MV-4-11 (cell line): Measurements from ENCODE around the gene EIF6.
"Not testable (repeated sequence)": the region's sequence is repeated elsewhere in the genome, so short reads cannot be mapped to it uniquely, and the experiment has no call there.

Source experiments
- DNase-seq: peaks from one replicate; lab custom pipeline; 2025; lab: John Stamatoyannopoulos, UW

EIF6 gene

DNA sequence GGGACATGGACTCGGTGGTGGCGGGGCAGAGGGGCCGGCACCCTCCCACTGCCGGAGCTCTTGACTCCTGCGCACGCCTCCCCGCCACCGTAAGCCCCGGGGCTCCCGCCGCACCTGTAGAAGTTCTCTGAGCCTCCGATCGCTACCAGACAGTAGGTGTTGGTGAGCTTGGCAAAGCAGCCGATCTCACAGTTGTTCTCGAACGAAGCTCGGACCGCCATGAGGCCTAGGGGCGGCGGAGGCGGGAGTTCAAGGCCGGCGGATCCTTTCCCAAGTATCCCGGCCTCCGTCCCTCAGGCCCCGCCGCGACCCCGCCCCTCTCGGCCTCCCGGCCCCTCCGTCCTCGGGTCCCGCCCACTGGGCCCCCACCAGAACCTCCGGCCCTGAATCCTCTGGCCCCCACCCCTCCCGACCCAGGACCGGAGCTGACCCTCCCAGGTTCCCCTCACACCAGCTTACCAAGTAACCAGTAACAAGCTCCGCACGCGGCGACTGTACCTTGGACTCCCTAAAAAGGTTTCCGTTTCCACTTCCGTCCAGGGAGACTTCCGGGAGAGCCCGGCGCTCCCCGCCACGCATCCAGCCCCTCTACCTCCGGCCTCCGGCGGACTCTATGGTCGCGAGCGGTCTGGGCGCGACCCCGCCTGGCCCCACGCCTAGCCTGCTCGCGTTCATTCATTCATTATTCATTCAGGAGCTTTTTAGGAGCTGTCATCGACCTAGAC lies at the start of gene EIF6:
EIF6 (minus strand) TSS at position 506 of the 725 bp plus-strand sequence; CDS start at position 221, 285 bp downstream.
- peak; percentile 82 for DNase-seq

GRCh38 chr20:35333606-35334005 lies 49.0 kb upstream of the EIF6 start:
- DNase-seq = no peak

DNA sequence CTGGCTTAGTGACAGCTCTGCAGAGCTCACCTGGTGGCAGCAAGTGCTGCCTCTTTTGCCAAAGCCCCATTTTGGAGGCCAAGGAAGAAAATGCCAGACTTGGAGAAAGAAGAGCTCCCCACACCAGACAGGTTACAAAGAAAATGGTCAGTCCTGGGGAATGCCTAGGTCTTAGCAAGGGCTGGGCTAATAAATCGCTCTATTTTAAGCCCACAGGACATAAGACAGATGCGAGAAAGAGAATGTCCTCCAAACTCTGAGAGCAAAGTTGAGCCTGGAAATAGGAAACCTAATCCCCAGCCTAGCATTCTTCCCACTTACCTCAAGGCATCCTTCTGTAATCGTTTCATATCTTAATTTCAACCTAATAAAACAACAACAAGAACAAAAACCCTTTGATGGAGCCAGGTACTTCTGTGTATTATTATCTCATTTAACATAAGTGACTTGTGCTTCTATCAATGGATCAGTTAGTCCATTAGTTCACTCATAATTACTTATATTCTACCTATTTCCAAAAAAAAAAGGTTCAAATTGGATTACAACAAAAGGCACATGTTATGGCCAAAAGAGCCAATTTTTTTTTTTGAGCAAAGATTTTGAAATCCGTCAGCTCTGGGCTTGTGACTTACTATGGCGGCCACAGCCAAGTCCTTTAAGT lies 48.1 kb upstream of the EIF6 start:
- DNase-seq = no peak

DNA sequence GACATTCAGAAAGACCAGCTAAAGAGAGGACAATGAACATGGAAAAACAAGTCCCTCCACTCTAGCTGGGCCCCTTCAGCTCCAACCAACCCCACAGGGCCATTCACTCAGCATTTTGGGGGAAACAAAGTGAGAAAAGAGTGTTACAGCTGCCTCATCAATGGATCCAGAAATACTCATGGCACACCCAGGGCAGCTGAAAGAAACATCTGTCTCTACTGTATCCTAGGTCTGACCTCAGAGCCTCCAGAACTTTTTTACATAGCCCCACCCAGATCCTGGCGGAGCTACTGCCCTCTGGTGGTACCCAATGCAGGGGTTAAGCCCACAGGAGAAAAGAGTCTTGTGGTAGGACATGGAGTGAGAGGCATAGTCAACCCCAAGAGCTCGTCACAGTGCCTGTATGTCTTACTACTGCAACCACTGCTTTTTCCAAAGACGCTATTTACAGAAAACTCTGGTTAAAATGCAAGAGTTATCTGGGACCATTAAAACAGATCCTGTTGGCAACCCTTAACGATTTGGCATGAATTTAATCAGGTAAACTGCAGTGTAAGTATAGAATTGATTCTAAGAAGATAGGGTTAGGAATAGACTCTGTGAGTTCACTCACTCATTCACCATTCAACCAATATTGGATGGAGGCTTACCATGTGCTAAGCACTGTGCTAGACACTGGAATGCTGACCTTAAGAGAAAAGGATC lies 45.0 kb upstream of the EIF6 start:
- peak; percentile 60 for DNase-seq

DNA sequence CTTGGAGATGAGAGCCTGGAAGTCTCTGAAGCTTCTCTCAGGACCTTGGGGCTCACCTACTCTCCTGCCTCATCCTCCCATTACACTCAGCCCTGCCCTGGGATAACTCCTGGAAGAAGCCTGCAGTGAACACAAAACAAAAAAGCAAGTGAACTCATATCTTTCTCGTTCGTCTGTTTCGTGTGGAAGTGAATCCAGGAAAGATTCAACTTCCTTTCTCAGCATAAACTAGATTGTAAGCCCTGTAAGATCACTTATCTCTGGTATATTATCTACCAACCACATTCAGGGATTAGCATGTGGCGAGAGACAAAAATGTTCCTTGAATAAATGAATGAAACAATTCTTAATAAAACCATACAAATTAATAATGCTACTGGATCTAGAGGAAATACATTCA lies 44.1 kb upstream of the EIF6 start:
- no peak for DNase-seq

DNA sequence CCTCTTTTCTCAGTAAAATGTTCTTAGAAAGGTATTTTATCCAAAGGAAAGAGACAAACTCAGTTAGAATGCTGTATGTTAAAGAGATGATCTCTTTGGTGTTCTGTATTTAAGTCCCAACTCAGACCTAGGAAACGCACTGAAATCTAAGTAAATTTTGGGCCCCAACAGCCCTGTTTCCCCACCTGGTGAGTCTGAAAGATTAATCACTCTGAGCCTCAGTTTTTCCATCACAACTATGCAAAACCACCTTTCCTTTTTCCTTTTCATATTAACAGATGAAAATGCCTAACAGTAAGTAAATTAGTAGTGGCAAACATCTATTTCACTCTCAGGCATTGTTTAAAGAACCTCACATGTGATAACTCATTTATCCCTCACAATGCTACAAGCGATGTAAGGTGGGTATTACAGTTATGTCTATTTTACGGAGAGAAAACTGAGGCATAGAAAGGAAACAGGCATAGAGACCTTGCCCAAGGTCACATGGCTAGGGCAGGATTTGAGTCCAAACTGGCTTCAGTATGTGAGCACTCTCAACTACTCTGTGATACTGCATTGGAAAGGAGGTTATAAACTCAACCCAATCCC lies 43.6 kb upstream of the EIF6 start:
- DNase-seq = no peak

DNA sequence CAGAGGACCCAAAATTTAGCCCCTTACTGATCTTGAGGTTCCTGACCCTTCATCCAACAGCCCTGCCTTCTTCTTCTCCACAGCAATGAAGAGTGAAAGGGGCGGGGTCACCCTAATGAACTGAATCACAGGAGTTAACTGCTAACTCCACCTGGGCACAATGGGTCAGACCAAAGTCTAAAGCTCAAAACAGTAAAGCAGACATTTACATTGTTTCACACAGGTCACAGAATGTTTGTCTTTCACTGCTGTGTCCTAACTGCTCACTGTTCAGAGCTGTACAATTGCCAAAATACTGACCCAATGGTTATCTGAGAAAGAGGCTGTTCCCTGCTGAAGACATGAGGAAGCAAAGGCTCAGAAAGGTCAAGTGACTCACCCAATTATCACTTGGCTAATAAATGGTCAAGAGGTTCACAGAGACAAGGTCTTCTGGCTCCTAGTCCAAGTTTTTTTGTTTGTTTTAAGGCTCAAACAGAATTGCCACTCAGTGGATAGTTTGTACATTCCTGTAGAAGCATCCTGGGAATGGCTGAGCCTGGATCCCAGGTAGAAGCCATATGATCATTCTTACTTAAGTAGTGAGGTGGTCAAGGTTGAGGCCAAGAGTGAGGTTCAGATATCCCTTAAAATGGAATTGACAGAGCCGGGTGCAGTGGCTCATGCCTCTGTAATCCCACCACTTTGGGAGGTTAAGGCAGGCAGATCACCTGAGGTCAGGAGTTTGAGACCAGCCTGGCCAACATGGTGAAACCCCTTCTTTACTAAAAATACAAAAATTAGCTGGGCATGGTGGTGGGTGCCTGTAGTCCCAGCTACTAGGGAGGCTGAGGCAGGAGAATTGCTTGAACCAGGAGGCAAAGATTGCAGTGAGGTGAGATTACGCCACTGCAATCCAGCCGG lies 42.8 kb upstream of the EIF6 start:
- DNase-seq = no peak

GRCh38 chr20:35326740-35327073 lies 42.1 kb upstream of the EIF6 start:
- DNase-seq = no peak

DNA sequence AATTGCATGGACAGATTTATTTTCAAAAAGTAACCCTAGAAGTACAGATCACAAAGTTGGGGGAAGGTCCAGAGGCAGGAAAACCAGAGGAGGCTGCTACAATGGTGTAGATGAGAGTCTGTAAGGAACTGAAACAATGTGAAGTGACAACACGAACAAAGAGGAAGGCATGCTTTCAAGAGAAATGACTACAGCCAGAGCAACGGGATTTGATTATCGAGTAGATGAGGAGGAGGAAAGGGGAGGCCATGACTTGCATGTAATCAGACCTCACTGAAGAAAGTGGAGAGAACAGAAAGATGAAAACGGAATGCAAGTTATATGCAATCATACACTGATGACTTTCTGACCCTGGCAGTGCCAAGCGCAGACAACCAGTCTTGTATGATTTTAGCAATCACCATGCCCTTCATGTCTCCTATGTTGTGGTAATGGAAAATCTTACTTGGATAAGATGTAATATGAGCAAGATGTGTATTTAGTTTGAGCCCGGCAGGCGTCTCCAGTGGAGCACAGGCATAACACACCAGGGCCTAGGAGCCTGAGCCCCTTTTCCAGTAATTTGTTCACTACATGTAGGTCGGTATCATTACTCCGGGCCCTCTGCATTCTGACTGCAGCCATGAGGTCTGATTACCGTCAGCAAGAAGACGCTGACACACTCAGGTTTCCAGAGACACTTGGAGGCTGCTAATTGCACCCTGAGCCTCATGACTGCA lies 41.6 kb upstream of the EIF6 start:
- DNase-seq = peak; percentile 87

DNA sequence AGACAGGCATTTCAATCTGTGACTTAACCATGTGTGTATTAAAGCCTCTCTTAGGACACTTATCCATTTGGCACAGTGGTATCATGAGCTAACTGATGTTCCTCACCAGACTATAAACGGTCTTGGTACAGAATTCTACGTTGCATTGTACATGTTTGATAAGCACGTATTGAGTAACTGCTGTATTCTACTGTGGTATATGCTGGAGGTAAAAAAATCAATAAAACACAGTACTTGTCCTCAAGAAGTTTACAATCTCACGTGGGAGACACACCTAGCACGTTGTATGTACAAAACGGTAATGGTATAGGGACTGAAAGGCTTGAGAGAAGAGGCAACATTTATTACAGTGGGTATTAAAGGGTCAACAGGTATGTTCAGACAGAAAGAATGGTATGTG lies 40.8 kb upstream of the EIF6 start:
- no peak for DNase-seq

GRCh38 chr20:35320396-35321126 lies 36.0 kb upstream of the EIF6 start:
- DNase-seq = no peak

GRCh38 chr20:35319871-35320197 lies 35.3 kb upstream of the EIF6 start:
- no peak for DNase-seq

DNA sequence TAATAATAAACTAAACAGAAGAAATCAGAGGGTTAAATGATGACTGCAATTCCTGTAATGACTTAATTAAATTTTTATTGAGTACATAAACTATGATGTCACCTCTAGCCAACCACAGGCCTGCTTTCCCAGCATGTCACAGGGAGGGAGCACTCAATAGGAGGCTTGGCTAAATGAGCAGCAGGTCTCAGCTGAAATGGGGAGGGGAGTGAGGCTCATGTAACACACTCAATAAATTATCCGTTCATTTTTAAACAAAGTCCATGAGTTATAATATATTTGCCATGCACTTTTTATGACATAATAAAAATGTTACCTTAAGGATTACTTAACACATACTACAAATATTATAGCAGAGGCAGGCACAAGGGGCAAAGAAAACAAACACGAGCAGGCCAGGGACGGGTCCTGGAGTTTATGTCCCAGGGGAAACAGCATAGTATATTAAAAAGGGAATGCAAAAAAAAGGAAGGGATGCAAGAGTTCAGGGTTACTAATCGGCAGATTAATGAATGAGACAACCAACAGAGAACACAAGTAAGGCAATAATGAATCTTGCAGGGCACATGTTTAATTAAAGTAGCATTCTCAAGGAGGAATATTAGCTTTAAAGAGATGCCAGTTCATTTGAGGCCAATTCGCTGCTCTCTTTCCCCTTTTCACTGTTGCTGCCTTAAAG lies 34.8 kb upstream of the EIF6 start:
- no peak for DNase-seq

DNA sequence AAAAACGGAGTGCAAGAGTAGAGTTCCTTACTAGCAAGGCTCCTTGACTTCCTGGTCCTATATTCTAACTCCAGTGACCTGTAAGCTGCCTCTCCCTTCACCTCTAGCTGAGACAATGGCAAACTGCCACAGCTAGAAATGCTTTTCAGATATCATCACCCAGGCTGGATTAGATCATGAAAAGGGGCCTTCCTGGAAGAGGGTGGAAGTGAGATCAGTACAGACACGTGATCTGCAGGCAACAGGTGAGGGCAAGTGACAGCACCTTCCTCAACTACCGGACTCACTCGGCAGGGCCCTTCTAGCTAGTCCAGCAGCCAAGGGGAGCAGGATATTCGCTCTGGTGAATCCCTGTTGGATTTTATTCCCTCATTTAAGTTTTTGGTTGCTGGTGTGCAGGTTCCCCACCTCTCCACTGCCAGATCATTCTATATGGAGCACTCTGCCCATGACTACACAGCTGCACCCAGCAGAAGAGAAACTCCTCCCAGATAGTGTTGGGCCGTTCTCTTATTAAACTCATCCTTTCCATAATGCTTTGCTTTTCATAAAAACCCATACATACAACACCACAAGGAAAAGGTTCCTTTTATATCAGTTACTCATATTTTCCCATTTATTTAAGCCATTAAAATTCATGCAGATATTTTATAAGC lies 34.1 kb upstream of the EIF6 start:
- no peak for DNase-seq

GRCh38 chr20:35317416-35318210 lies 33.0 kb upstream of the EIF6 start:
- no peak for DNase-seq

- no peak for DNase-seq
These were observed 31.5 kb upstream of the EIF6 start for GRCh38 chr20:35316086-35316485.

- DNase-seq = not testable (repeated sequence)
These were observed 31.1 kb upstream of the EIF6 start for GRCh38 chr20:35315632-35316020.

DNA sequence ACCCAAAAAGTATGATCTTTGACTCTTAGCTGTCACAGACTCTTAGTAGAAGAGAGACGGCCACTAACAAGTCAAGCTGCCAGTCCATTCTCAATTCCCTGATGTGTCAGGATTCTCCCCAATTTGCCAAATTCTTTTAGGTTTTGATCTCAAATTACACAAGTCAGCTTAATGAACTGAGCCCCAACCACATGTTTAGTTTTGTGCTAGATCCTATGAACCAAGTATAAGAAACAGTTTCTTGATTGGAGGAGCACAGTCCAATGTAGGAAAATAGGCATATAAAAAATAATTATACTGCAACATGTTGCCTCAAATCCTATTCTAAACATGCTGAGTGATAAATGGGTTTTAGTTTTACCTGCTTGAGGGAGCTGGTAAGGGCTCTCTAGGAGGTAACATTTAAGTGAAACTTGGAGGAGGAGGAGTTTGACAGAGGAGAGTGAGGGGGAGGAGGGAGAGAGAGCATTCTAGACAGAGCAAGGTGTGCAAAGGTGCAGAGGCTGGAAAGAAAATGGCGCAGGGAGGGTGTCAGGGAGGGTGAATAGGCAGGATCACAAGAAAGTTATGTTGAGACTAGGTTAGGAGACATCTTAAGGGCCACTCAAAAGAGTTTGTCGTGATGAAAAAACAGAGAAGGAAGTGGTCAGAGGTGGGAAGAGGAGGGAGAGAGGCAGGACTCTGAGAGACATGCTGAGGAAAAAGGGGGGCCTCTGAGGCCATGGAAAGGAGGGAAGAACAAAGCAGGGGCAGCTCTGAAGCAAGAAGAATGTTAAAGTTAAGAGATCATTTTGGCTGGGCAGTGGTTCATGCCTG lies 30.5 kb upstream of the EIF6 start:
- DNase-seq = peak; percentile 17
